OCI-LY7 (cell line): Measurements from ENCODE around the gene HERC6. TPM values are rescaled to one million over a fixed set of nuclear protein-coding genes. Genes with fewer than 3 reads are reported as not detected.

Experiments
- Bru-seq: library from RNA; stranded (reverse); fragments of 400-500 nt; gene quantifications from one replicate; lab custom pipeline; 2021; lab: Mats Ljungman, UMichigan
- BruChase-seq, 2 experiments: library from RNA; stranded (reverse); fragments of 400-500 nt; gene quantifications; one replicate each; lab custom pipeline; 2021; lab: Mats Ljungman, UMichigan
- BruUV-seq: library from RNA; stranded (reverse); fragments of 400-500 nt; replicated peaks from 2 replicates; lab custom pipeline; 2021; lab: Mats Ljungman, UMichigan
- CTCF ChIA-PET: fragments of 300-600 bp; sonication (Branson Sonifier 250); formaldehyde crosslinking; loops from one replicate; lab custom pipeline; 2022; ENCODE audit warnings: antibody characterized with exemption; ENCODE audit not compliant: unreplicated experiment; lab: Charles Lee
- POLR2A ChIA-PET: fragments of 300-600 bp; sonication (Branson Sonifier 250); formaldehyde crosslinking; loops from one replicate; lab custom pipeline; 2022; ENCODE audit warnings: antibody characterized with exemption; lab: Charles Lee
- DNase-seq: peaks from one replicate; pipeline ENCODE4 v3.0.0-alpha.2; 2015; ENCODE audit warnings: low spot score
- H2AFZ ChIP-seq: fragments of 200-600 bp; sonication (generic), shearing (Covaris generic); 2 replicates; pipeline ENCODE4 v1.6.1; 2014; ENCODE audit warnings: mild to moderate bottlenecking, antibody characterized with exemption, low read length, moderate library complexity
- H3K27ac ChIP-seq: fragments of 200-600 bp; sonication (generic); 2 replicates; pipeline ENCODE4 v1.5.1; 2014; ENCODE audit warnings: mixed run types, low read depth, mild to moderate bottlenecking, moderate library complexity, low read length, inconsistent platforms; ENCODE audit not compliant: poor library complexity, severe bottlenecking
- H3K36me3 ChIP-seq: fragments of 200-600 bp; sonication (generic); 2 replicates; pipeline ENCODE4 v1.6.1; 2014; ENCODE audit warnings: mild to moderate bottlenecking, antibody characterized with exemption, low read length, moderate library complexity, mixed read lengths; ENCODE audit not compliant: insufficient read depth
- H3K4me1 ChIP-seq: fragments of 200-600 bp; sonication (generic); 2 replicates; pipeline ENCODE4 v1.5.1; 2014; ENCODE audit warnings: mild to moderate bottlenecking, low read length; ENCODE audit not compliant: insufficient read depth, poor library complexity, severe bottlenecking
- H3K4me2 ChIP-seq: fragments of 200-600 bp; sonication (generic); 2 replicates; pipeline ENCODE4 v1.6.1; 2014; ENCODE audit warnings: mild to moderate bottlenecking, low read length
- H3K4me3 ChIP-seq: fragments of 200-600 bp; sonication (generic); 2 replicates; pipeline ENCODE4 v1.5.1; 2014; ENCODE audit warnings: mild to moderate bottlenecking, low read depth, low read length; ENCODE audit not compliant: poor library complexity, severe bottlenecking
- H3K79me2 ChIP-seq: fragments of 200-600 bp; sonication (generic); 2 replicates; pipeline ENCODE4 v1.6.1; 2016; ENCODE audit warnings: low read depth, mild to moderate bottlenecking, low read length, moderate library complexity, mixed read lengths; ENCODE audit not compliant: insufficient read depth
- H3K9me2 ChIP-seq: fragments of 200-600 bp; sonication (generic); 2 replicates; pipeline ENCODE4 v1.6.1; 2016; ENCODE audit warnings: mild to moderate bottlenecking, low read length, mixed read lengths; ENCODE audit not compliant: insufficient read depth
- H3K9me3 ChIP-seq: fragments of 200-600 bp; sonication (generic); 2 replicates; pipeline ENCODE4 v1.6.1; 2014; ENCODE audit warnings: mild to moderate bottlenecking, mixed run types, low read length, mixed read lengths
- H4K20me1 ChIP-seq: fragments of 200-600 bp; sonication (generic); 2 replicates; pipeline ENCODE4 v1.6.1; 2014; ENCODE audit warnings: mild to moderate bottlenecking, antibody characterized with exemption, low read length, moderate library complexity, mixed read lengths; ENCODE audit not compliant: insufficient read depth
- EZH2phosphoT487 ChIP-seq: fragments of 200-600 bp; sonication (generic); IDR thresholded peaks from 2 replicates; pipeline ENCODE4 v1.6.1; 2018; ENCODE audit warnings: low read depth, borderline replicate concordance, mild to moderate bottlenecking, mixed run types, antibody characterized with exemption, low read length, moderate library complexity, mixed read lengths
- intact Hi-C: fragments of 100-400 bp; cut with micrococcal nuclease; formaldehyde crosslinking; loops from one replicate; pipeline ENCODE4 v1.10.0; 2022; ENCODE audit not compliant: unreplicated experiment
- long read RNA-seq: library from polyadenylated mRNA; stranded (forward); transcript quantifications from one replicate; pipeline ENCODE4 v2.0.0, GENCODE V29; 2022
- total RNA-seq, 2 experiments: library from RNA; depleted of rRNA in 1 of 2; stranded (reverse); fragments of >200 nt in 1 of 2; shearing (Covaris generic) in 1 of 2; gene quantifications; 2 replicates each; pipeline ENCODE4 v1.2.3, GENCODE V29; 2014 to 2022
- TF ChIP-seq, protein P1 (sequence below): fragments of 200-600 bp; sonication (generic); conservative IDR thresholded peaks from 2 replicates; pipeline ENCODE4 v1.5.1; 2014; ENCODE audit warnings: mild to moderate bottlenecking, antibody characterized with exemption, low read length, moderate library complexity, mixed read lengths

HERC6 gene
- total RNA-seq (2014; rRNA removed; shearing (Covaris generic)): 0.09 and 0.28 TPM in 2 replicates
- 0.18 and 0.51 TPM in 2 replicates for total RNA-seq (2022)
- percentile 16 among the genes with signal in this experiment for Bru-seq, nascent RNA
- BruChase-seq, experiment 1, labeled RNA remaining after a 6-hour chase: percentile 12 among the genes with signal in this experiment
- percentile 14 among the genes with signal in this experiment for BruChase-seq, experiment 2, labeled RNA remaining after a 2-hour chase
- long read RNA-seq: 0 reads

DNA sequence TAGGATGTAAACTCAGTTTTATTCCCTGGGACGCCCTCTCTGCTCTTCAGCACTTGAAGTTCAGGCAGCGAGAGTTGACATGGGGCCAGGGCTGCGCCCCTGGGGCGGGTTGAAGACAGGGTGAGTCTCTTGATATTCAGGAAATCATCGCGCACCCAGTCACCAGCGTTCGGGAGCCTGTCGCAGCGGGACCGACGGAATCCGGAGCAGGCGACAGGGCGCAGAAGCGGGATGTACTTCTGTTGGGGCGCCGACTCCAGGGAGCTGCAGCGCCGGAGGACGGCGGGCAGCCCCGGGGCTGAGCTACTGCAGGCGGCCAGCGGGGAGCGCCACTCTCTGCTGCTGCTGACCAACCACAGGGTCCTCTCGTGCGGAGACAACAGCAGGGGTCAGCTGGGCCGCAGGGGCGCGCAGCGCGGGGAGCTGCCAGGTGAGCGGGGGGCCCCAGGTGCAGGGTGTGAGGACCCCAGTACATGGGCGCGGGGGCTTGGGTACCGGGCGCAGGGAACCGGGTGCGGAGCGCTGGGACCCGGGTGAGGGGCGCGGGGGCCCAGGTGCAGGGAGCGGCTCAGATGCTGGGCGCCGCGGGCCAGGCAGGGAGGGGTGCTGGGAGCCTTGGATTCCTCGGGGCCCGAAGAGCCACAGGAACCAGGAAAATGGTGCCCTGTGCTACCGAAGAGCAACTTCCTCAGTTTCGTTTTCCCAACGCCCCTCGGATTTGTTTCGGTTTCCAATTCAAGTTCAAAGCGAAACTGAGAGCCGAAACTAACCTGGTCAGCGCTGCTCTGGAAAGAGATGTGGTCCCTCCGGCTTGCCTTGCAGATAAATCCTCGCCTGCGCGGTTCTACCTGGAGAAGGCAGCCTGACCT, at the start of gene HERC6:
HERC6 (plus strand) TSS at position 162 of the 869 bp plus-strand sequence; CDS start at position 232, 70 bp downstream.
- Histone ChIP-seq H3K36me3 (no peaks in the 10 kb centered on the region), H2AFZ (peak within 1 kb of the TSS; percentile 89), H3K4me1 (peaks cover 3% of the 10 kb centered on the region), H3K79me2 (no peaks in the 10 kb centered on the region), H4K20me1 (no peaks in the 10 kb centered on the region), H3K9me3 (no peaks in the 10 kb centered on the region), H3K27ac (no peak within 1 kb of the TSS), H3K9me2 (no peaks in the 10 kb centered on the region), H3K4me2 (peak within 1 kb of the TSS; percentile 68), H3K4me3 (peak within 1 kb of the TSS; percentile 72)
- DNase-seq: peak; percentile 70
- intact Hi-C loops: loop anchor here (5.0 kb wide), 2 partner anchors 97 to 143 kb away; partner anchors contain the start of genes PPM1K and PYURF
- no peak for TF ChIP-seq EZH2phosphoT487
- TF ChIP-seq, protein P1, sequence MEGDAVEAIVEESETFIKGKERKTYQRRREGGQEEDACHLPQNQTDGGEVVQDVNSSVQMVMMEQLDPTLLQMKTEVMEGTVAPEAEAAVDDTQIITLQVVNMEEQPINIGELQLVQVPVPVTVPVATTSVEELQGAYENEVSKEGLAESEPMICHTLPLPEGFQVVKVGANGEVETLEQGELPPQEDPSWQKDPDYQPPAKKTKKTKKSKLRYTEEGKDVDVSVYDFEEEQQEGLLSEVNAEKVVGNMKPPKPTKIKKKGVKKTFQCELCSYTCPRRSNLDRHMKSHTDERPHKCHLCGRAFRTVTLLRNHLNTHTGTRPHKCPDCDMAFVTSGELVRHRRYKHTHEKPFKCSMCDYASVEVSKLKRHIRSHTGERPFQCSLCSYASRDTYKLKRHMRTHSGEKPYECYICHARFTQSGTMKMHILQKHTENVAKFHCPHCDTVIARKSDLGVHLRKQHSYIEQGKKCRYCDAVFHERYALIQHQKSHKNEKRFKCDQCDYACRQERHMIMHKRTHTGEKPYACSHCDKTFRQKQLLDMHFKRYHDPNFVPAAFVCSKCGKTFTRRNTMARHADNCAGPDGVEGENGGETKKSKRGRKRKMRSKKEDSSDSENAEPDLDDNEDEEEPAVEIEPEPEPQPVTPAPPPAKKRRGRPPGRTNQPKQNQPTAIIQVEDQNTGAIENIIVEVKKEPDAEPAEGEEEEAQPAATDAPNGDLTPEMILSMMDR: peak; percentile 66
- CTCF ChIA-PET: no interaction called here
- BruUV-seq: no TSS peak
- POLR2A ChIA-PET: interaction anchor here (0.6 kb wide), 1 partner anchor 58 kb away, joined by 3 read pairs; no protein-coding TSS in a partner anchor

GRCh38 chr4:88333741-88334405, 44.8 kb upstream of the HERC6 start:
- POLR2A ChIA-PET: interaction anchor here (0.6 to 1.0 kb wide), 3 partner anchors 14 to 1147 kb away, joined by 3 to 5 read pairs (median 5); no protein-coding TSS in a partner anchor
- no peaks in the 10 kb centered on the region for H3K9me3 ChIP-seq
- no peak for DNase-seq
- TF ChIP-seq EZH2phosphoT487: no peak
- TF ChIP-seq, protein P1: no peak
- H3K4me2 ChIP-seq: no peak overlapping the region
- H3K79me2 ChIP-seq: no peaks in the 10 kb centered on the region
- H3K4me3 ChIP-seq: no peak overlapping the region
- no peaks in the 10 kb centered on the region; the same call in 1 of the 2 replicates for H3K9me2 ChIP-seq
- no peak overlapping the region for H2AFZ ChIP-seq
- CTCF ChIA-PET: no interaction called here
- no TSS peak for BruUV-seq
- peaks cover 4% of the 10 kb centered on the region for H3K4me1 ChIP-seq
- intact Hi-C loops: no loop called here
- no peaks in the 10 kb centered on the region for H4K20me1 ChIP-seq
- H3K27ac ChIP-seq: no peak overlapping the region
- H3K36me3 ChIP-seq: no peaks in the 10 kb centered on the region
